Hematopoietic multipotent progenitor cell treated with erythropoietin and hydrocortisone succinate and interleukin-3 and kit ligand, for 15 days (in vitro differentiated cells): ENCODE results near the gene FLNB.
A peak's percentile ranks its signal among the peaks of the same experiment; 100 is the strongest.
"Not testable (repeated sequence)": the region's sequence is repeated elsewhere in the genome, so short reads cannot be mapped to it uniquely, and the experiment has no call there.

ENCODE experiments used
- DNase-seq: peaks from one replicate; pipeline ENCODE4 v3.0.0-alpha.2; 2015; ENCODE audit warnings: low spot score

The FLNB gene

DNA sequence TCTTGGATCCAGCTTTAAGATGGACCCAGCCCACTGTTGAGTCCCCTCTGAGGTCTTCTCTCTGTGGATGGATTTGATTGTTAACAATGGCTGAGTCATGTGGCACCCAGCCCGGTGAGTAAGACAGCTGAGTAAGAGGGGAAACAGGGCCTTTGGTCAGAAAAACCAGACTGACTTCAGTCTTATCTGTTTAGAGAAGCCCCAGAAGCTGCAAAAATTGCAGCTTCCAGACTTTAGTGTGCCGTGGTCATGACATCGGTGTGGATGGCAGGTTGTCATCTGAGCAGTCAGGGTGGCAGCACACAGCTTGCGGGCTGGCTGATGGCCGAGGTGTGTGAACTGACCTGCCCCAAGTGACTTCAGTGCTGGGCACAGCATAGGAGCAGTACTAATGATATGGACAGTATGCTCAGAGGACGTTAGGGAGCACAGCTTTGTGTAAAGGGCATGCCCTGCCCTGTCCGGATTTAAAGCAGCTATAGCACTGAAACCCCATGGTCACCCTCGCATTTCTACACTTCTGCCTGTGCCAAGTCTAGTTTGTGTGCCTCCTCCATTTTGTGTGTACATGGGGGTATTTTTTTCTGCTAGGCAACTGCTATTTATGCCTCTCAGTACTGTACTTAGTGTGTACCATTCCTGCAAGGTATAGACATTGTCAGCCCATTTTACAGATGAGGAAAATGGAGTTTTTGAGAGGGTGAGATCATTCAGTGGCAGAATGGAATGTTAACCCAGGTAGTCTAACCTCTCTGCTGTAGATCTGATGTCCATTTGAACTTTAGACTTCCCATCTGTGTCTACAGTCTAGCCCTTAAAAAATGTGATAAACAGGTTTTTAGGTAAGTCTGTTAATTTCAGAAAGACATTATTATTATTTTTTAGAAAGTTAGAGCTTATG is 44.4 kb downstream of the FLNB start:
- peak; percentile 8 for DNase-seq

DNA sequence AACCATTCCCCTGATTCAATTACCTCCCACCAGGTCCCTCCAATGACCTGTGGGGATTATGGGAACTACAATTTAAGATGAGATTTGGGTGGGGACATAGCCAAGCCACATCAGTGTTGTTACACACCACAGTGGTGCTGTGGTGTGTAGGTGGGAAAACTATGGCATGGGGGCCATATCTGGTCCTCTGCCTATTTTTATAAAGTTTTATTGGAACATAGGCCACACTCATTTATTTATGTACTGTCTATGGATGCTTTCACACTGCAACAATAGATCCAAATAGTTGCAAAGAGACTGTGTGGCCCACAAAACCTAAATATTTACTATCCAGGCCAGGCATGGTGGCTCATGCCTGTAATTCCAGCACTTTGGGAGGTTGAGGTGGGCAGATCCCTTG is 46.4 kb downstream of the FLNB start:
- no peak for DNase-seq

DNA sequence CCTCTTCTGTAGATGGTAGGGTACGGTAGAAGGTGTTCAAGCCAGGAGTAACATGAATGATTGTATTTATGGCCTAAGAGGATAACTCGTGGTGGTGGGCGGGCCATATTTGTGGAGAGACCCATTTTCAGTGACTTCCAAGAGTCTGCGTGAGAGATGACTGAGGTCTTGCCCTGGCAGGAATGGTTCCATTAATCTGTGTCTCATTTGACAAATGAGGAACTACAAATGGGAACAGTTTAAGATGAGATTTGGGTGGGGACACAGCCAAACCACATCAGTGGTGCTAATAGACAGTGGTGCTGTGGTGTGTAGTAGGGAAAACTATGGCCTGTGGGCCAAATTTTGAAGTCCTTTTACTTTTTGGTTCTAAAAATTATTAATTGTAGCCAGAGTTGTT is 47.1 kb downstream of the FLNB start:
- no peak for DNase-seq

GRCh38 chr3:58055891-58056290 is 47.7 kb downstream of the FLNB start:
- DNase-seq: not testable (repeated sequence)

DNA sequence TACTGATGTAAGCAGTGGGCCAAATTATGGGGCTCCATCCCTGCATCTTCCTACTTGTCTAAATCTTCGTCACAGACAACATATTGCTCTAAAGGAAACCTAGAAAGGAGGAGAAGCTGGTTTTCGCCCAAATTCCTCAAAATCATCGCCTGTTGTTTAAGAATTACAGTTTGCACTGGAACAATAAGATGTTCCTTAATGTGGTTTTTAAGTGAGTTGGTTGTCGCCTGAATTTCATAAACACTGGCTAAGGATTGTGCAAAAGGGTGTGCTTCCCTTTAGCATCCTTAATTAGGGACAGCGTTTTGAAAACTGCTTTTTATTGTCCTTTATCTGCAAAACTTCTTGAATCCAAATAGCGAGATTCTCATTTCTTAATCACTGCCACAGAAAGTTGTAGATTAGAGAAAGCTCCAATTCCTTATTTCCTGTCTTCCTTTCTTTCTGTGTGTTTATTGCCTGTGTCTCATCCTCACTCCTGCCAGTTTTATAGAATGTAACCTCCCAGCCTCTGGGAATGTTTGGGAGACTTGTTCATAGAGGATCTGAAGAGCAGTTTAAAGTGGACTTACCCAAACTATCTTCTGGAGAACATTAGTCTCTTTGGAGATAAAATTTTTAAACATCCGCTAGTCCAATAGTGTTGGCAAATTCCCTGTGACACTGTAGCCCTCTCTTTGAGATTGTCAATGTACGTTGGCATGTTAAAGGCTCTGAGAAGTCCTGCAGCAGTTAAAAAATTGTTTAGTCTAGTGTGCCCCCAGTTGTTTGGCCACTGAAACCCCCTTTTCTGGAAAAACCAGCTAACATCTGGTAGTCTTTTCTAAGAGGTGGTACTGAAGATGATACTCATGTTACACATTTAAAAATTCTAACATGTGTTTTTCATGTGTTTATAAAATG is 50.4 kb downstream of the FLNB start:
- no peak for DNase-seq

DNA sequence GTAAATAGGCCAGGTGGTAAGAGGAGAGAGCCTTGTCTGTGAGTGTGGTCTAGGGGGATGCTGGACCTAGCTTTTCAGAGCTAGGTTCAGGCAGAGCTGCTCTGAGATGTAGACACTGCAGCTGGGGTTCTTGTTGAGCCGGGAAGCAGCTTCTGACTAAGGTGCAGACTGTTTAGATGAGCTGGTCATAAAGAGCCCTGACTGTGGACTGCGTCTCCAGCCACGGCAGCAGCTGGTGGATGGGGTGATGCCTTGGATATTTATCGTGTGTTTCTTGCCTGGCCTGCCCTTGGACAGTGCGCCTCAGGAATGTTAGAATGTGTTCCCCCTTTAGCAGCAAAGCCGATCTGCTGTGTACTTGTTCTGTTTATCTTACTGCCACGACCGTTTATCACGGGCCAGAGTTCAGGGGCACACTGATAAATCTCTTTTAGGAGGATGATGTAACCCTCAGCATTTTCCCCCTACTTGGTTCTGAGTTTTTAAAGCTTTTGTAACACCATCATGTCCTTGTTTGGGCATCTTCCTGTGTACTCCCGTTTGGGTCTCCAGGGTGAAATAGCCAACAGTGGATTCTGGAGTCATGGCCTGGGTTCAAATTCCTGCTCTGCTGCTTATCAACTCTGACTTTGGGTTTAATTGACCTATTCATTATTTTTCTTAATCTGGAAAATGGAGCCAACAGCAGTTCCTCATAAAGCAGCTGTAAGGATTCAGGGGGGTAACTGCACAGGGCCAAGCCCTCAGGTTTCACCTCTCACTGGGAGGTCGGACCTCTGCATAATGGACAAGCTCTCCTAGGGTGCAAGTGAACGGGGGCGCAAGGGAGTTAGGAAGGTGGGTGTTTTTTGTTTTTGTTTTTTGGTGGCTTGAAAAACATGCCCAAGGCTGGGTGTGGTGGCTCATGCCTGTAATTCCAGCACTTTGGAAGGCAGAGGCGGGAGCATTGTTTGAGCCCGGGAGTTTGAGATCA is 51.4 kb downstream of the FLNB start:
- no peak for DNase-seq

GRCh38 chr3:58062472-58062871 is 54.2 kb downstream of the FLNB start:
- DNase-seq: no peak

DNA sequence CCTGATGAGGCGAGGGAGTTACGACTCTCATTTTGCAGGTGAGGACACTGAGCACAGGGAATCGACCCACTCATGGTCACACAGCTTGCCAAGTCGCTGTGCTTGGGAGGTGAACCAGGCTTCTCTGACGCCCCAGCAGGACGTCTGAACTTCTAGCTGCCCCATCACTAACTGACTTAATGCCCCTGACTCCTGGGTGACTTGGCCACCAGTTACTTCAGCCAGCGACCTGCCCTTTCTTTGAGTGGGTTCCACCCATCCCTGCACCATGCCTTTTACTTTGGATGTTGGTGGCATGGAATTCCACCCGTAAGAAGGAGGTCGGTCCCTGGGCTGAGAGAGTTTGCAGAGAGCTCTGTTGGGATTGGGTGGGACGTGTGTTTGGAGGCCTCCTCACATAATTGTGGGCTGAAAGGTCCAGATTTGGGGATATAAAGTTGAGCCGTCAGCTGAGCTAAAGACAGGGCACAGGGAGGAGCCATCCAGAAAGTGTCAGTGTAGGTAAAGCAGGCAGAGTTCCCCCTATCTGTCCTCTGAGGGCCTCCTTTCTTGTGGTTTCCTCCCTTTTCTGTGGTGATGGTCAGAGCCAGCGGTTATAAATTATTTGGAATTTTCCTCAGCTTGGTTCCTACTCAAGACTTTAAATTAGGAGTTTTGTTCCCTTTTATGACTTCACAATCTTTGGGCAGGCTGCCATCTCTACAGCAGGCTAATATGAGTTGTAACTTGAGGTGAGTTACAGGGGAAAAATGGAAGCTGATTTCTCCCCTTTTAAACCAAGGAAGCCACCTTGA is 55.0 kb downstream of the FLNB start:
- DNase-seq: no peak

DNA sequence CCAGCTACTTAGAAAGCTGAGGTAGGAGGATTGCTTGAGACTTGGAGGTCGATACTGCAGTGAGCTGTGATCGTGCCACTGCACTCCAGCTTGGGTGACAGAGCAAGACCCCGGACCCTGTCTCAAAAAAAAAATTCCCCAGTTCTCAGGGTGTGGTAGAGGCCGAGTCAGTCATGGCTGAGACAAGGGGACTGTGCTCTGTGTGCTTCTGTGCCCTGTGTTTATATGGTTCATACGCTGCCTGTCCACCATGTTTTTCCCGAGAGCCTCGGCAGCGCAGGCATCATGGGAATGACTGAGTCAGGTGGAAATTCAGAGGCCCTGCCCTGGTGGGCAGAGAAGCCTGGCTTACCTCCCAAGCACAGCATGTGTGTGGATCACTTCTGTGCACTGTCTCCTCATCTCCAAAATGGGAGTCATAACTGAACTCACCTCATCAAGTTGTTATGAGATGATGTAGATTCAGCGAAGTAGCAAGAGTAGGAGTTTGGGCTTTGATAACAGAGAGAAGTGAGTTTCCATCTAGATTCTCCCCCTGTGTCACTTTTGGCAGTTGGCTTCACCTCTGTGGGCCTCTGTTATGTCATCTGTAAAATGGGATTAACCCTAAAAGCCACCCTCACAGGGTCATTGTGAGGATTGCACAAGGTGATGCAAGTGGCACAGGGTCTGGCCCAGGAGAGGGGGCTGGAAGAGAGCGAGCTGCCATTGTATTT is 56.9 kb downstream of the FLNB start:
- no peak for DNase-seq

- no peak for DNase-seq
Measured at GRCh38 chr3:58065700-58066167, 57.5 kb downstream of the FLNB start.

DNA sequence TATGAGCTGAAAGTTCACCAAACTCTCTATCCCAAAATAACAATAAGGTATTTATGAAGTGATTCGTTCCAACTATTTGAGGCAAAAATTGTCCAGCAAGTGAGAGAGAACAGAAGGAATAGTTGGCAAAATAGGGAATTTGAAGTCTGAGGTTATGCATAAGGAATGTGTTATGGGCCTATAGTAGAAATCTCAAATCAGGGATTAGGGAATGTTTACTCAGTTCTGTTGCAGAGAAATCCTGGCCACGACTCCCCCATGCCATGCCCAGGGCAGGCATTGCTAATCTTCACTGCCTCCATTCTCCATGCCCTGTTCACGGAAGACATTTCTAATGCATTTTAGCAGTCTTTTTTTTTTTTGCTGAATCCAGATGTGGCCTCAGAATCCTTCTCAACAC is 58.6 kb downstream of the FLNB start:
- no peak for DNase-seq

GRCh38 chr3:58068122-58068809 is 60.0 kb downstream of the FLNB start:
- DNase-seq: no peak

- no peak for DNase-seq
Measured at GRCh38 chr3:58071480-58071971, 63.3 kb downstream of the FLNB start.

GRCh38 chr3:58072052-58072762 is 64.0 kb downstream of the FLNB start:
- no peak for DNase-seq

DNA sequence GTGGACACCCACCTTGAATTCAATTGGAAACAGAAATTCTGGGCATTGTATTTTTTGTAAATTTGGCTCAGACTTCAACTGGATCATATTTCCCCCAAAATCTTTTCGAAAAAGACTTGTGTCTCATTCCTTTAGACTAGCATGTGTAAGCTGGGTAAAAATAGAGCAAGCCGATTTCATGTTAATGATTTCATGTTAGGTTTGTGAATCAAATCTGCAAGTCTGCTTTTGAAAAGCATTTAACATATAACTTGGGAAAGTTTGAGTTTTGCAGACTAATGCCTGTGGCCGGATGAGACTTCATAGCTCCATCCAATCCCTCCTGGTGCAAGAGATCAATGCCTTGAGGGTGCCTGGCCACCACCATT is 64.5 kb downstream of the FLNB start:
- no peak for DNase-seq

GRCh38 chr3:58073301-58074108 is 65.3 kb downstream of the FLNB start:
- no peak for DNase-seq

- no peak for DNase-seq
Measured at GRCh38 chr3:58074116-58074715, 66.0 kb downstream of the FLNB start.

- no peak for DNase-seq
Measured at GRCh38 chr3:58074997-58075396, 66.8 kb downstream of the FLNB start.
